Measurements from ENCODE around the gene ACOT13. TPM values are rescaled to one million over a fixed set of nuclear protein-coding genes. Genes with fewer than 3 reads are reported as not detected.
"Not testable (repeated sequence)": the region's sequence is repeated elsewhere in the genome, so short reads cannot be mapped to it uniquely, and the experiment has no call there.

ACOT13 gene
- polyA plus RNA-seq, 1 experiment, result 50.3 TPM

DNA sequence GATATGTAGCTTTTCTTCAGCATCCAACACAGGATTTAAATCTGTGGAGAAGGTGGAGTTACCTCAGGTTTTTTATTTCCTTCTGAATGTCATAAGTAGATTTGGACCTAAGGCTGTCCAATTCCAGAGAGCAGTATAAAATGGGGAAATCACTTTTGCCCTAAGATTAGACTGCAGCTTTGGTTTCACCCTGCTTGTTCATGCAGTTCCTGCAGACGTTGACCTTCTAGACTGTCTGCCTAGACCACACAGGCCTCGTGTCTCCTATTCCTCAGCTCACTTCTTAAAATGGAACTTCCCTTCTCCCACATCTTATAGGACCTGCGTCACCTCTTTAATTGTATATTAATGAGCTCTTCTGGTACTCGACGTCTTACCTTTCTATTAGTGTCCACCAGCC, 78.0 kb downstream of the ACOT13 start:
- ChIA-PET POLR2A (interaction anchor here (0.5 kb wide), 1 partner anchor 204 kb away, joined by 3 read pairs; no protein-coding TSS in a partner anchor), CTCF (interaction anchor here (0.8 kb wide), 1 partner anchor 164 kb away, joined by 3 read pairs; no protein-coding TSS in a partner anchor)
- H3K27me3 ChIP-seq (ENCODE audit: control insufficient read depth, insufficient read depth, low read length), result no peaks in the 10 kb centered on the region
- TF ChIP-seq, protein P1, sequence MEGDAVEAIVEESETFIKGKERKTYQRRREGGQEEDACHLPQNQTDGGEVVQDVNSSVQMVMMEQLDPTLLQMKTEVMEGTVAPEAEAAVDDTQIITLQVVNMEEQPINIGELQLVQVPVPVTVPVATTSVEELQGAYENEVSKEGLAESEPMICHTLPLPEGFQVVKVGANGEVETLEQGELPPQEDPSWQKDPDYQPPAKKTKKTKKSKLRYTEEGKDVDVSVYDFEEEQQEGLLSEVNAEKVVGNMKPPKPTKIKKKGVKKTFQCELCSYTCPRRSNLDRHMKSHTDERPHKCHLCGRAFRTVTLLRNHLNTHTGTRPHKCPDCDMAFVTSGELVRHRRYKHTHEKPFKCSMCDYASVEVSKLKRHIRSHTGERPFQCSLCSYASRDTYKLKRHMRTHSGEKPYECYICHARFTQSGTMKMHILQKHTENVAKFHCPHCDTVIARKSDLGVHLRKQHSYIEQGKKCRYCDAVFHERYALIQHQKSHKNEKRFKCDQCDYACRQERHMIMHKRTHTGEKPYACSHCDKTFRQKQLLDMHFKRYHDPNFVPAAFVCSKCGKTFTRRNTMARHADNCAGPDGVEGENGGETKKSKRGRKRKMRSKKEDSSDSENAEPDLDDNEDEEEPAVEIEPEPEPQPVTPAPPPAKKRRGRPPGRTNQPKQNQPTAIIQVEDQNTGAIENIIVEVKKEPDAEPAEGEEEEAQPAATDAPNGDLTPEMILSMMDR (IDR thresholded peaks at IDR 0.05; ENCODE audit: low read depth, low read length), result no peak
- H3K27ac ChIP-seq (ENCODE audit: low read depth, low read length), result no peak overlapping the region
- no peak for DNase-seq (ENCODE audit: low read depth, low spot score)
- no peaks in the 10 kb centered on the region for H3K9me3 ChIP-seq (ENCODE audit: control insufficient read depth, insufficient read depth, low read length)
- H3K4me3 ChIP-seq (ENCODE audit: low read depth, low read length), result no peak overlapping the region

DNA sequence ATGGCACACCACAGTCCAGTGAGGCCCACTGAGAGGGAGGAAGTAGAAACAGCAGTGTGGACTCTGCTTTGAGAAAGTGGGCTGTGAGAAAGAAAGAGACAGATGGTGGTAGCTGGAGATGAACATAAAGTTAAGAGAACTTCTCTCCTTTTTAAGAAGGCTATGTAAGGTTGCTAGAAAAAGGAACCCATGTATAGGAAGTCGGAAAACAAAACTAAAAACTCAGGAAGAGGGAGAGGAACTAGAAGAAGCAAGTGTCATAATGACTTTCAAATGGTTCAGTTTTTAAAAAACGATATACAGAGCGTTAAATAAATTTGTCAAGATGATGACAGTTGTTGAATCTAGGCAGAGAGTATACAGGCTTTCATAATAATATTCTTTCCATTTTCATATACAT, 82.4 kb downstream of the ACOT13 start:
- no peaks in the 10 kb centered on the region for H3K9me3 ChIP-seq (ENCODE audit: control insufficient read depth, insufficient read depth, low read length)
- H3K27ac ChIP-seq (ENCODE audit: low read depth, low read length), result no peak overlapping the region
- POLR2A ChIA-PET, result no interaction called here
- DNase-seq (ENCODE audit: low read depth, low spot score), result no peak
- TF ChIP-seq, protein P1 (IDR thresholded peaks at IDR 0.05; ENCODE audit: low read depth, low read length), result no peak
- CTCF ChIA-PET, result no interaction called here
- no peak overlapping the region for H3K4me3 ChIP-seq (ENCODE audit: low read depth, low read length)
- H3K27me3 ChIP-seq (ENCODE audit: control insufficient read depth, insufficient read depth, low read length), result no peaks in the 10 kb centered on the region

DNA sequence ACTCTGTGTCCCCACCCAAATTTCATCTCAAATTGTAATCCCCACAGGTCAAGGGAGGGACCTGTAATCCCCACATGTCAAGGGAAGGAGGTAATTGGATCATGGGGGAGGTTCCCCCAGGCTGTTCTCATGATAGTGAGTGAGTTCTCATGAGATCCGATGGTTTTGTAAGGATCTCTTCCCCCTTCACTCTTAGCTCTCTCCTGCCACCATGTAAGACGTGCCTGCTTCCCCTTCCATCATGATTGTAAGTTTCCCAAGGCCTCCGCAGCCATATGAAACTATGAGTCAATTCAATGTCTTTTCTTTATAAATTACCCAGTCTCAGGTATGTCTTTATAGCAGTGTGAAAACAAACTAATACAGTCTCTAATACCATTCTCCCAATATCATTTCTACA, 84.0 kb downstream of the ACOT13 start:
- CTCF ChIA-PET; POLR2A ChIA-PET; H3K4me3 ChIP-seq (ENCODE audit: low read depth, low read length); H3K27ac ChIP-seq (ENCODE audit: low read depth, low read length); H3K9me3 ChIP-seq (ENCODE audit: control insufficient read depth, insufficient read depth, low read length); H3K27me3 ChIP-seq (ENCODE audit: control insufficient read depth, insufficient read depth, low read length); DNase-seq (ENCODE audit: low read depth, low spot score): not testable (repeated sequence)

DNA sequence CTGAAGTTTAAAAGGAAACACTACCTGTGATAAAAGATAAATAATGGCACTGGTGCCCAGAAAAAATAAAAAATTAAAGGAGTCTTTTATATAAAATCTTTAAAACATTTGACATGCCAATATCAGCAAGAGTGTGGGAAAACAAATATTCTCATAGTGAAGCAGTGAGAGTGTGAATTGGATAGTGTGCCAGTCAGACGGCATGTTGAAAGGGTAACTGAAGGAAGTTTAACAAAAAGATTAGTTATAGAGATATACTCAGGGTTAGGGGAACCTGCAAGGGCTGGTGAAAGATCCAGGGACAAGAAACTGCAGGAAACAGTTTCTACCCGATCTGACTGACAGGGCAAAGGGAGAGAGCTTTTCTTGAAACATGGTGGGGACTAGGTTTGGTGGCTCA, 85.6 kb downstream of the ACOT13 start:
- no peak for DNase-seq (ENCODE audit: low read depth, low spot score)
- H3K27ac ChIP-seq (ENCODE audit: low read depth, low read length), result no peak overlapping the region
- H3K9me3 ChIP-seq (ENCODE audit: control insufficient read depth, insufficient read depth, low read length), result no peaks in the 10 kb centered on the region
- TF ChIP-seq, protein P1 (IDR thresholded peaks at IDR 0.05; ENCODE audit: low read depth, low read length), result no peak
- ChIA-PET CTCF (no interaction called here), POLR2A (no interaction called here)
- no peak overlapping the region for H3K4me3 ChIP-seq (ENCODE audit: low read depth, low read length)
- H3K27me3 ChIP-seq (ENCODE audit: control insufficient read depth, insufficient read depth, low read length), result no peaks in the 10 kb centered on the region

DNA sequence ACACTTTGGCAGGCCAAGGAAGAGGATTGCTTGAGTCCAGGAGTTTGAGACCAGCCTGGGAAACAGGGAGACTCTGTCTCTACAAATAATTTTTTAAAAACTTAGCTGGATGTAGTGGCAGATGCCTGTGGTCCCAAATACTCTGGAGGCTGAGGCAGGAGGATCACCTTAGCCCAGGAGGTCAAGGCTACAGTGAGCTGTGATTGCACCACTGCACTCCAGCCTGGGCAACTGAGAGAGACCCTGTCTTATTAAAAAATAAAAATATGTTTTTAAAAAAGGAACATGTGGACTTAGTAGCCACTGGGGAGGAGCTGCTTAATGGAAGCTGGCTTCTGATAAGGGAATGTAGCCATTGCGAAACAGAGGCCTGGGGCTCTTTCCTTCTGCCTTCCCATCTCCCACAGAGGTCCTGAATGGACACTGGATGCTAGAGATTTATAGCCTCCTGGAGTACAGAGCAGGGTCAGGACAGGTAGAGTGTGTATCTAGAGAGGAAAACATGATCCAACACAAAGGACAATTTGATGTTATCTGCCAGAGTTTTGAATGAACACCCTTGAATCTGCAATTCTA, 86.1 kb downstream of the ACOT13 start:
- Histone ChIP-seq H3K9me3 (ENCODE audit: control insufficient read depth, insufficient read depth, low read length) (no peaks in the 10 kb centered on the region), H3K27me3 (ENCODE audit: control insufficient read depth, insufficient read depth, low read length) (no peaks in the 10 kb centered on the region), H3K27ac (ENCODE audit: low read depth, low read length) (no peak overlapping the region), H3K4me3 (ENCODE audit: low read depth, low read length) (no peak overlapping the region)
- no peak for DNase-seq (ENCODE audit: low read depth, low spot score)
- TF ChIP-seq, protein P1 (IDR thresholded peaks at IDR 0.05; ENCODE audit: low read depth, low read length), result no peak
- ChIA-PET POLR2A (no interaction called here), CTCF (interaction anchor here (1.7 kb wide), 1 partner anchor 171 kb away, joined by 7 read pairs; no protein-coding TSS in a partner anchor)
